GM18508 (cell line): ENCODE data around the gene NHS.
"Not testable (repeated sequence)": the region's sequence is repeated elsewhere in the genome, so short reads cannot be mapped to it uniquely, and the experiment has no call there.

Experiments
- ATAC-seq: cut with Tn5 transposase; IDR thresholded peaks from one replicate; pipeline ENCODE4 v1.9.1; 2021; ENCODE audit warnings: moderate number of reproducible peaks; ENCODE audit not compliant: insufficient read depth, unreplicated experiment

NHS gene

GRCh38 chrX:17568804-17569203 lies 193.8 kb downstream of the NHS start:
- not testable (repeated sequence) for ATAC-seq

DNA sequence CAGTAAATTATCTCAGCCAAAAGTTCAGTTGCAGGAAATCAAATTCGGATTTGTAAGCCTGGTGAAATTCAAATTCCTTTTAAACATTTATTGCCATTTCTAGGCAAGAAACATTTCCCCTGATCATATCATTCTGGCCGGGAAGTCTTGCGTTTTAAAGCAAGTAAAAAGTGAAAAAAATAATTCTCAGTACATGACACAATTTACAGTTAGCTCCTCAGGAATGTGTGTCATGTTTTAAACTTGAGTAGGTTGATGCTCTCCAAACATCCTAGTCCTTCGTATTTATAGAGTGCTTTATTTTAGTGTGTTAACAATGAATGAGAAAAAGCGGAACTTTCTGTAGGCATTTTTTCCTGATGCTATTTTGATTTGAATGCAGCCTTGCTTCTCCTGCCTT lies 204.0 kb downstream of the NHS start:
- ATAC-seq: no peak

DNA sequence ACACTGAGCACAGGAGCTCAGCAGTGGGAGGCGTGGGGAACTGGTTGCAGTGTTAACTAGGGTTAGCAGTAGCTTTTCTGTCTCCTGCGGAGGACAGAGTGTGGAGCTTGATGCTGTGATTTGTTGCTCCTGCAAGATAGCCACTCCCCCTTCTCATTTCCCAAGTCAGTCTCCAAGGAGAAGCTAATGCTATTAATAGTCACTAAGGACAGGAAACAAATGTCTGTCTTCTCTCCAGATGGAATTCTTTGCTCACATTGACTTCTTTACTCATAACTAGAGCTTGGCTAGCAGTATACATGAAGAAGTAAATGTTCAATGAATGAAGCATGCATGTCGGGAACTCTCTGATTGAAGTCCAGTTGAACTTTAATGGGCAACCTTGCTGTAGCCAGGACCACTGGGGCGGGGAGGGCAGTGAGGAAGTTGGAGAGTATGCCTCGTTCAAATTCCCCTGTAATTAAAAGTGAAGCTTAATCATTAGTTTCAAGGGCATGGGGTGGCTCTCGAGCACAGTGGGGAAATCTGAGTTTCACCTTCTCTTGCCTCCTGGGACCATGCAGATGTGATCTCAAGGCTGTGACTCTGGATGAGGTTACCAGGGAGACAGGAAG lies 205.6 kb downstream of the NHS start:
- no peak for ATAC-seq

DNA sequence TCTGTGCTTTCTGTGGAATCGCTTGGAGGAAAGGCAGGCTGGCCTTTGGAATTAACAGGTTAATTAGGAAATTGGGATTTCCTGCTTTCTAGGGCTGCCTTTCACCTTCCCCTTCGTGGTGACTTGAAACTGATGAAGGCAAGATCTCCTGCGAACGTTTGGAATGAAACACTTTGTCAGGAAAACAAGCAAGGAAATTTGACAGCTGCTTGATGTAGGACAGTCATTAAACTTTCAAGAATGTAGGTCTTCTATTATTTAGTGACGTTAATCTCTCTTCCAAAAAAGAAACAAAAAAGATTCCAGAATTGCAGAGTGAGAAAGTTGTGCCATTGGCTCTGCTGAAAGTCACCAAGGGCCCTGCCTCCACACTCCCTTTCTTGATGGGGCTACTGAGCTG lies 206.6 kb downstream of the NHS start:
- no peak for ATAC-seq

DNA sequence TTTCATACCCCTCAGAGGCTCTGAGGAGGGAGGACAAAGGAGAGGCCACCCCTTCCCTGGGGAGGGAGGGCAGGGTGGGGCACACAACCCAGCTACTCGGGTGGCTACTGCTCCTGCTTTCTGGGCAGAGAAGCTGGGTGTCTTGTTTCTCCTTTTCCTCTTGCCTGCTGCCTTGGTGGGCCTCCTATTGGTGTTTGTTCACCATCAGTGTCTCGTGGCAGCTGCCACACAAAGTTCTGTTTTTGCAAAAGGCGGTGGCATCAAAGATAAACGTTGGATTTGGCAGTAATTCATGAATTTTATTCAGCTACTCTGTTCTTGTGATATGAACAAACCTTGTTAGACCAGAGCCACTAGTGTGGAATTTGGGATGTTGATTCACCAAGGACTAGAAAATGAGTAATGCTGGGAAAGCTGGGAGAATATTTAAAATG lies 209.3 kb downstream of the NHS start:
- no peak for ATAC-seq

GRCh38 chrX:17585006-17585405 lies 210.0 kb downstream of the NHS start:
- no peak for ATAC-seq

DNA sequence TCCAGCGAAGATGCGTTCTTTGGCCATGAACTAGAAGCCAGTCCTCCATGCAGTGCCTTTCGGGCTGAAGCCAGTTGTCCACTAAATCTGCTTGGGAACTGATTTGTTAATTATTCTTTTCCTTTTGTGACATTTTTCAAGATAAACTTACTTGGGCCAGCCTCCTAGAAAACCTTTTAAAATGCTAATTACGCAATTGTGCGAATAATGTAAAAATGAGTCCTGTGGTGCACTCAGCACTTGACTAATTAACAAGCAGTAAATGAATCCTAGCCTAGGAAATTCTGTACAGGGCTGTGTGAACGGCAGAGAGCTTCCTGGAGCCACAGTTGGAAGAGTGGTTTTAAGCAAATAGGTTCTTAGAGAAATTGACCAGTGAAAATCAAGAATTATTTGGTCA lies 212.4 kb downstream of the NHS start:
- no peak for ATAC-seq

- ATAC-seq: no peak
Observed at GRCh38 chrX:17588303-17588702, 213.3 kb downstream of the NHS start.

DNA sequence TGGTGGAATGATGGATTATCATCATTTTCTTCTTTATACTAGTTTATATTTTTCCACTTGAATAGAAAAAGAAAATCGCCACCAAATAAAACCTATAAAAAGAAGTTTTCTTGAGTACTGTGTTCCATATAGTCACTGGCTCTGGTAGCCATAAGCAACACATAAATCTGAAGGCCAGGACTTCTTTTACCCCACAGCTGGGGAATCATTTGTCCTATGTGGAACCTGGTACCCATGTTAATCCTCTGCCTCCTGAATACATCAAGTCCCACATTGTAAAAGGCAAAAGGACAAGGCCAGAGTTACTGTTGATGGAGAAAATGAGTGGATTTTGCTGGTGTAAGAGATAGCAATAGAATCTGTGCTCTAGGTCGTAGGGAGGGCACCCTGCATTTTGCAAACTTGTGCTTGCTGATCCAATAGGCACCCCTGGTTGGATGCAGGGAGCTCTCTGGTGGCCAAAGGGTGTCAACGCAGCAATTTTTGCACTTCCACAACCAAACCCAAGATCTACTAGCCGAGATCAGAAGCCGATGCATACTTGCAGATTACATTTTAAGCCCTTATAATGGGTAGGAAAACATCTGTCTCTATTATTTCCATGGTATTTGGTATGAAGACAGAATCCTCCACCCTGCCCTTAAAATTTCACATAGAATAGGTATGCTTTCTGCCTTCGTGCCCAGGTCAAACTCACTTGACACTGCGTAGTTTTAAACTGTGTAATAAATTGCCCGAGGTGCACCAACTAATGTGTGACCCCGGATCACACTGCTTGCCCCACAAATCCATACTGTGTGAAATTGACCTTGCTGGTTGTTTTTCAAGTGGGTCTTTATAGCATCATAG lies 216.1 kb downstream of the NHS start:
- no peak for ATAC-seq

- no peak for ATAC-seq
Observed at GRCh38 chrX:17591741-17592110, 216.7 kb downstream of the NHS start.

GRCh38 chrX:17592117-17592516 lies 217.1 kb downstream of the NHS start:
- ATAC-seq: no peak

DNA sequence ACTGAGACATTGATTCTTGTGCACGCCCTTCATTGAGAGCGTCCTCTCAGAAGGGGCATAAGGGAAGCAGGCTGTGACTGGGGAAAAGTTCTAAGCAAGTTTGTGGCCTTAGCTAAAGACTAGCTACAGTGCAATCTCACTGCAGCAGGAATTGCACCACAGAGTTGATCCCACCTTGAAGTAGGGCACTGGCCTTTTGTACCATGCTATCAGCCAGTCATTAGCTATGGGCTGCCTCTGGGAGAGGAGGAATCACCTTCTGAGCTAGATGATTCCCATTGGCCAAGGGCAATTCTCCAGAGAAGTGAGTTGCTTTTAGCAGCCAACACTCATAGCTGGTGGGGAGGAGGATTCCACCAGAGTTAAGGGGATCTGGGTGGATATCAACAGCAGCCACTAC lies 219.7 kb downstream of the NHS start:
- ATAC-seq: no peak

DNA sequence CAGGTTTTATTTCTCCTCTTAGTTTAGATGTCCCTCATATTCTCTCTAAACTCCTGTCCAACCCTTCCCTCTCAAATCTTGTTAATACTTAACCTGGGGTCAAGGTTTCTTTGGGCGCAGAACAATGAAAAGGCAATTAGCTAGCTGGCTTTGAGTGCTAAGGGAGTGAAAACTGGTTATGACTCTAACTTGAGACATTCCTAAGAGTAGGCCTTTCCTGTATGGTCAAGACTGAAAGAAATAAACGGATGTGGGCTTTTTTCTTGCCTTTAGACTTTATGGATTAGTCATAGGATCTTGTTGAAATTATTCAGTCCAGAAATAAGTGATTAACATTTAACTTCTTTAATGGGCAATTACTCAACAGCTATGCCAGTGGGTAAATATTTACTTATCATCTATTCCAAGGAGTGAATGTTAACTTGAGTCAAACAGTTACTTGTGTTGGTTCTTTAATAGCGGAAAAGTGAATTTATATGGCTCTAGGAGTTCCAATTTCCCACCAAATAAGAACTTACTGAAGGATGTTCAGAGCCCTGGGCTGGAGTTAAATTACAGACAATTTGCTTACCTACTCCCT lies 220.5 kb downstream of the NHS start:
- ATAC-seq: peak; percentile 71

DNA sequence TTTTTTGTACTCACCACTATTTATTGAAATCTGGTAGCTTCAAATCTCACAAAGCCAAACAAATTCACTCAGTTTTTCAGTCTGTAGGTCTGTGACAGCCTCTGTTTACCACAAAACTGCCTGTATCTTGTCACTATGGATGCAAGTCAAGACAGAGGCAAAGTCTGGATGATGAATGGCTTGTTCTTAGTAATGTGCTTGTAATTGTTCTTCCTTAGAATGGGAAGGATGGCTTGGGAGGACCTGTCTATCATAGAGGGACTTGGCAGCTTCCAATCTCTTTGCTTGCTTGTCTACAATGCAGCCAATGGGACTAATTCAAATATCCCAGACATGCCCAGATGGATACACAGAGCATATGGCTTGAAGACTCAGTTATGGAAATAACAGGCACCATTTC lies 221.1 kb downstream of the NHS start:
- ATAC-seq: no peak

GRCh38 chrX:17596546-17597205 lies 221.7 kb downstream of the NHS start:
- ATAC-seq: no peak

DNA sequence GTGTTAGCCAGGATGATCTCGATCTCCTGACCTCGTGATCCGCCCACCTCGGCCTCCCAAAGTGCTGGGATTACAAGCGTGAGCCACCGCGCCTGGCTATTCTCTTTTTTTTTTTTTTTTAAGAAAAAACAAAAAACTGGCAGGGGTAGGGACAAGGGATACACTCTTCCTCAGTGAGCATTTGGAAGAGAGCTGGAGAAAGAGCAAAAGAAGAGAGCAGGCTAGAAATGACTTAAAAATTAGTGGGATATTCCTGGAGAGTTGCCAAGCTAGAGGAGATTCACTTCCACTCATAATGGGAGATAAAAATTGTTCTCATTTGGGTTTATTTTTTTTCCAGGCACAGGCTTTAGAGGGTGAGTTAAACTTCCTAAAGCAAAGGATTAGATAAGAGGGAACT lies 222.3 kb downstream of the NHS start:
- ATAC-seq: no peak

GRCh38 chrX:17597836-17598439 lies 222.9 kb downstream of the NHS start:
- no peak for ATAC-seq

- ATAC-seq: no peak
Observed at GRCh38 chrX:17601441-17602200, 226.6 kb downstream of the NHS start.

DNA sequence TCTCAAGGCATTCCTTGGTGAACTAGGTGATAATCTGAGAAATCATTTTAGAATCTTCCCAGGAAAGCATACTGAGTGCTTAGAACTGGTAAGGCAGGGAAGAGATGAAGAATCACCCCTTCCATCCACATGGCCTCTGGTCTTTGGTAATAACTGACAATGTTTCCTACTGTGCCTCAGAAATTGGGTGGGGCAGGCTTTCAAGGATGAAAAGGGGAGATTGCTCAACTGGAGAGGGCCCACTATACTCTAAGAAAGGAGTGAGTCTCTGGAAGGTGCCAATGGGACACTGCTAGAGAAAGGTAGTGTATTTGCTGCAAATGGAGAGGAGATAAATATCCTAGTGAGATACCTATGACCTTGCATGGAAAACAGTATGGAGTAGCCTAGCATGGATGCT lies 227.2 kb downstream of the NHS start:
- ATAC-seq: no peak

- no peak for ATAC-seq
Observed at GRCh38 chrX:17603196-17603595, 228.2 kb downstream of the NHS start.
